Mucosa of stomach (tissue), 1 donor: ENCODE measurements around the gene AKAP8.

Experiments
- H3K27me3 ChIP-seq: one replicate; pipeline ENCODE4 v1.7.0; 2013; ENCODE audit warnings: mild to moderate bottlenecking, low read length; ENCODE audit not compliant: control insufficient read depth, insufficient read depth
- H3K36me3 ChIP-seq: one replicate; pipeline ENCODE4 v1.7.0; 2013; ENCODE audit warnings: low read length; ENCODE audit not compliant: control insufficient read depth, insufficient read depth
- H3K4me1 ChIP-seq: one replicate; pipeline ENCODE4 v1.7.0; 2013; ENCODE audit warnings: mild to moderate bottlenecking, low read length; ENCODE audit not compliant: control insufficient read depth, insufficient read depth
- H3K4me3 ChIP-seq: one replicate; pipeline ENCODE4 v1.7.0; 2013; ENCODE audit warnings: low read length
- H3K9ac ChIP-seq: one replicate; pipeline ENCODE4 v1.7.0; 2013; ENCODE audit warnings: mild to moderate bottlenecking, low read length, moderate library complexity
- H3K9me3 ChIP-seq: one replicate; pipeline ENCODE4 v1.7.0; 2013; ENCODE audit warnings: mild to moderate bottlenecking, low read length, moderate library complexity; ENCODE audit not compliant: control insufficient read depth
- donor health status: Pancreatic carcinoma.

The AKAP8 gene

DNA sequence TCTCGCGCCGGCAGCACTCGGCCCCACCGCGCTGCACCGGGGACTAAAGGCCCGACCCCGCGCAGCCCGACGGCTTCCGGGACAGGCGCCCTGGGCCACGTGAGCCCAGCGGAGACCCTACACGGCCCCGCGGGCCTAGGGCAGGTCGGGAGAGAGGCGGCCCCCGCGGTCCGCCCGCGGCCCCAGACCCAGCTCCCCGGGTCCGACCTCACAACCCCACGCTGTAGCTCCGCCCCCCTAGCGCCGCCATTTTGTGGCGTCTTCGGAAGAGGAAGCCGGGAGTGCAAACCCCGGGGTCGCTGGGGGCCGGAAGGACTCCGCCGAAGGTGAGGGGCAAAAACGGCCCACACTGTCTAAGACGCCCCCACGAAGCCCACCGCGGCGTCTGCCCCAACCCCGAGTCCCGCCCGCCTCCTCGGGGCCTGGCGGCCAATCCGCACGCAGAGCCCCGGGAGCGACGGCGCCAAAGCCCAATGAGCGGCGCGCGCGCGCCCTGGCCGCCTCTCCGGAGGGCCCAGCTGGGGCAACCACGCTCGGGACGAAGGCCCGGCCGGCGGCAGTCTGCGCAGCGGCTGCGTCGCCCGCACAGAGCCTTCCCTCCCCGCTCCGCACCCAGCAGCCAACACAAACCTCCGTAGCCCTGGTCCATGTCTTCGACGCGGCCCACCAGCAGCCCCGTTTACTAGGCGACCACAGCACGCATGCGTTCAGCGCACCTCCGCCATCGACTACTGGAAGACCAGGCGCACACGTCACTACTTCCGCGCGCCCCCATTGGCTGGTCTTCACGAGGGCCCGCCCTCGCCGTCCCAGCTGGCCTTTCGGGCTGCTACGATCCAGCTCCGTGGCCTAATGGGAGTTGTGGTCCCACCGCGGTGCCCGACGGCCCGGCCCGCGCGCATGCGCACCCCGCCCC, at the start of gene AKAP8:
Gene AKAP8 (minus strand): TSS at position 705 of the 916 bp plus-strand sequence. CDS start 56 bp downstream, at position 649.
- Histone ChIP-seq H3K9ac (peak within 1 kb of the TSS; percentile 92), H3K4me1 (peaks cover 26% of the 10 kb centered on the region), H3K36me3 (no peaks in the 10 kb centered on the region), H3K27me3 (no peaks in the 10 kb centered on the region), H3K9me3 (no peaks in the 10 kb centered on the region), H3K4me3 (peak within 1 kb of the TSS; percentile 98)

DNA sequence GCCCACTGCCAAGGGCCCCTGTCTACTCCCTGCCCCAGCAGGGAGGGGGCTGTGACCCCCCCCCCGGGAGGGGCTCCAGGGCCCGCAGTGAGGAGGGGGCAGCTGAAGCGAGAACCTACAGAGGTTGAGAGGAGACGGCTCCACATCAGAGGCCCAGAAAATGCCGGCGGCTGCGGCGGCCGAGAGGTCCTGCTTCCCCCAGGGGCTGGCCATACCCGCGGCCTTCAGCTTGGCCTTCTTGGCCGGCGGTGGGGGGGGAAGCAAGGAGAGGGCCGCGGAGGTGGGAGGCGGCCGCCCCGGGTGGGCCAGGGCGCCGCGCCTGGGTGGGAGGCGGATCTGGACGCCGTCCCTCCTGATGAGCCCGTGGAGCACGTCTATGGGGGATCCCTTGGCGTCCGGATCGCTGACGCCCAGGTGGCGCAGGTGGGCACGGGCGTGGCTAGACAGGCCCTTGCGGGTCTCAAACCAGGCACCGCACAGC, 48.4 kb upstream of the AKAP8 start:
- no peak overlapping the region for H3K9ac ChIP-seq
- no peak overlapping the region for H3K4me3 ChIP-seq
- peaks cover 18% of the 10 kb centered on the region for H3K4me1 ChIP-seq
- H3K9me3 ChIP-seq: no peaks in the 10 kb centered on the region
- H3K36me3 ChIP-seq: peaks cover 6% of the 10 kb centered on the region
- H3K27me3 ChIP-seq: no peaks in the 10 kb centered on the region

DNA sequence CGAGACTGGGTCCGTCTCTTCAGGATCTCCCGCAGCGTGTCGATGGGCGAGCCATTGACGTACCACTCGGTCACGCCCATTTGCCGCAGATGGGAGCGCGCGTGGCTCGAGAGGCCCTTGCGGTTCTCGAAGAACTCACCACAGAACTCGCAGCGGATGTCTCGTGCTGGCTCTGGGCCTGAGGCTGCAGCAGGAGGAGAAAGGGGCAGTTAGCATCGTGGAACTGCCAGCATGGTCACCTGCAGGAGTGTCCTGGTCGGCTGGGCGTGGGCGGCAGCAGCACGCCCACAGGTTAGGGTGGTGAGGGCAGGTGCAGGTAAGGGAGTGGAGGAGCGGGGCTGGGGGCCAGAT, 47.7 kb upstream of the AKAP8 start:
- H3K36me3 ChIP-seq: peaks cover 6% of the 10 kb centered on the region
- H3K27me3 ChIP-seq: no peaks in the 10 kb centered on the region
- H3K9ac ChIP-seq: no peak overlapping the region
- no peak overlapping the region for H3K4me3 ChIP-seq
- H3K9me3 ChIP-seq: no peaks in the 10 kb centered on the region
- H3K4me1 ChIP-seq: peaks cover 15% of the 10 kb centered on the region

DNA sequence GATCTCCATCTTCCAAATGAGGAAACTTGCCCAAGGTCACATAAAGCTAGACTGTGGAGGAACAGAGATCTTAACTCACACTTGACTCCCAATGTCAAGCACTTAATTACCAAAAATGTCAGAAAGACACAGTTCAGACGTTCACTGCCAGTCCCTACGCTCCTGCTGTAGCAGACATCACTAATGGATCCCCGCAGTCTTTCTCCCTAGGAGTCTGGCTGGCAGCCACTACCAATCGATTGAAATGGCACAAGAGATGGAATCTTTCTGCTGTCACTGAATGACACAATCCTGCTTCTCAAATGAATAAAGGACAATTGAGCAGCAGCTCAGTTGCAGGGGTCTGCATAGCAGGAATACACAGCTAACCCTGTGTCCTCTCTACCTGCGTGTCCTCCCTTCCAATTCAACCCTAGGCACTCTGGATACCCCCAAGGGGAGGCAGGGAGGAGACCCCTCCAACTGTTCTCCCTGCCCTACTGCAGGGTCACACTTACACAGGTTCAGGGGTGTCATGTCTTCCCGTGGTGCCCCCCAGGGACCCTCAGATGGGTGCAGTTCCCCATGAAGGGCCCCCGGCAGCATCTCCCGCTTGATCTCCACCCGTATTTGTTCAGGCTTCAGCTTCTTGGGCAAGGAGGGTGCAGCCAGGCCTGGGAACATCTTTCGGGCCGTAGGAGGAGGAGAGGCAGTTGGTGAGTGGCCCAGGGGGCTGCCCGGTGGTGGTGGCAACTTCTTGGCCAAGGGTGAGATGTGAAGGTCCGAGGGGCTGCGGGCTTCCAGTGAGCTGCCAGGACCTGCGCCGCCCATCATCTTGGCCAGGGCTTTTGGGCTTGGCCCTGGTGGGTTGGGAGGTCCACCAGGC, 47.1 kb upstream of the AKAP8 start:
- Histone ChIP-seq H3K36me3 (peaks cover 6% of the 10 kb centered on the region), H3K9ac (no peak overlapping the region), H3K27me3 (no peaks in the 10 kb centered on the region), H3K9me3 (no peaks in the 10 kb centered on the region), H3K4me1 (peaks cover 14% of the 10 kb centered on the region), H3K4me3 (no peak overlapping the region)

DNA sequence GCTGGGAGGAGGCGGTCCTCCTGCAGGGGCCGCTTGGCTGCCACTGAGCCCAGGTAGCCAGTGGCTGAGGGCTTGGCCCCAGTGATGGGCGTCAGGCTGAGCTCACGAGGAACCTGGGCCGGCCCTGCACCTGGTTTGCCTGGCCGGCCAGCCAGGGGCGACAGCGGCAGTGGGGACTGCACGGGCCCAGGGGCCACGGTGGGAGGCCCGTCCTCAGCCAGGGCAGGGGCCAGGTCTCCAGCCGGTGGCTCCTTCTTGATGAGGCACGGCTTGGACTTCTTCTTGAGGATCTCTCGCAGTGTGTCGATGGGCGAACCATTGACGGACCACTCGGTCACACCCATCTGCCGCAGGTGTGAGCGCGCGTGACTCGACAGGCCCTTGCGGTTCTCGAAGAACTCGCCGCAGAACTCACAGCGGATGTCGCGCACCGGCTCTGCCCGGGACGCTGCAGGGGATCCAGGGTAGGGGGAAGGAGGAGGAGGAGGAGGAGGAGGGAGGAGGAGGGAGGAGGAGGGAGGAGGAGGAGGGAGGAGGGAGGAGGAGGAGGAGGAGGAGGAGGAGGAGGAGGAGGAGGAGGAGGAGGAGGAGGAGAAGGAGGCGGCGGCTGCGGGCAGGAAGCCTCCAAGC, 45.8 kb upstream of the AKAP8 start:
- Histone ChIP-seq H3K9me3 (no peaks in the 10 kb centered on the region), H3K36me3 (peaks cover 6% of the 10 kb centered on the region), H3K27me3 (no peaks in the 10 kb centered on the region), H3K9ac (no peak overlapping the region), H3K4me3 (no peak overlapping the region), H3K4me1 (peaks cover 1% of the 10 kb centered on the region)

DNA sequence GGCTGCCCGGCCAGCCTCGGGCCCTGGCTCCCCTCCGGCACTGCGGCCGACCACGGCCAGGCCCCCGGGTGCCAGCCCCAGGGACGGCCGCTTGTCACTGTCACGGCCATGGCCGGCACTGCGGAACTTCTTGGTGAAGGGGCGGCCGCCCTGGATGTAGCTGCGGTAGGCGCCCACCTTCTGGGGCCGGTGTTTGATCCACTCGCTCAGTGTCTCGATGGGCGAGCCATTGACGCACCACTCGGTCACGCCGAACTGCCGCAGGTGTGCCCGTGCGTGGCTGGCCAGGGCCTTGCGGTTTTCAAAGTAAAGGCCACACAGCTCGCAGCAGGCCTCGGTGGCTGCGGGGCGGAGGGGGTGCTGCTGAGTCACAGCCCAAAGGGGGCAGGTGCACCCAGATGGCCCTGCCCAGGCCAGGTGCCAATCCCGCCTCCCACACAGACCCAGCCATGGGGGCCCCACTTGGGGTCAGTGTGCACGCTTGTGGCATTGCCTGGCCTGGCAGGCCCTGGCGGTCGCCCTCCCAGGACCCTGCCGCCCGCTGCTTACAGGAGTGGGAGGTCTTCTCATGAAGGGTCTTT, 45.2 kb upstream of the AKAP8 start:
- Histone ChIP-seq H3K36me3 (peaks cover 6% of the 10 kb centered on the region), H3K4me1 (no peaks in the 10 kb centered on the region), H3K9me3 (no peaks in the 10 kb centered on the region), H3K4me3 (no peak overlapping the region), H3K9ac (no peak overlapping the region), H3K27me3 (no peaks in the 10 kb centered on the region)

DNA sequence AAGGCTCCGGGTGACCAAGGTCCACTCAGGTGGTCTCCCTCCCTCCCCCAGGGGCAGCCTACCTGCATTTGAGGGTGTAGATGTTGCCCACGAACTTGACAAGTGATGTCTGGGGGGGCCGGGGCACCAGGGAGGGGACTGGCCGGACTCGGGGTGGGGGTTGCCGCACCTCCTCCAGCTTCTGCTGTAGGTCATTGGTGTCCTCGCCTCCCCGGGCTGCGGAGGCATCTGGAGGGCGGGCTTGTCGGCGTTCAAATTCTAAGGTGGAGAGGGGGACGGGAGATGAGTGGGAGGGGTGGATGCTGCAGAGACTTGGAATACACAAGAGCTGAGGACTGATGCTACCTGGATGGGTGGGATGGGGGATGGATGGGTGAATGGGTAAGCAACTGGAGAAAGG, 44.5 kb upstream of the AKAP8 start:
- H3K36me3 ChIP-seq: peaks cover 6% of the 10 kb centered on the region

DNA sequence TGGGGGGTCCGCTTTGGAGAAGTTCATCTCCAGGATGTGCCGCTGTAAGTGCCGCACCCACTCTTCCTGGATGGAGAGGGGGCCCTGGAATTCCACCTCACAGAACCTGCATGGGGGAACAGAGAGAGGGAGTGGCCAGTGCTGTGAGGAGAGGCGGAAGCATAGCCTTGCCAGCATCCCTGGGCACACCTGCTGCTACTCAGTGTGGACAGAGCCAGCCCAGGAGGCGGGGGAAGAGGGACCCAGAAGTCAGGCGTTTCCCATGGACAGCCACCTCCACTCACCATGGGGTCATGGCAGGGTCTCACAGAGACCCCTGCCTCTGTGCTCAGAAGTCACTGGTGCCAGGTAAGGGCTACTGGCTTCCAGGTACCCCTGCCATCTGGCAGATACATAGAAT, 43.5 kb upstream of the AKAP8 start:
- Histone ChIP-seq H3K27me3 (no peaks in the 10 kb centered on the region), H3K9ac (no peak overlapping the region), H3K36me3 (peaks cover 6% of the 10 kb centered on the region), H3K4me1 (peaks cover 6% of the 10 kb centered on the region), H3K4me3 (no peak overlapping the region), H3K9me3 (no peaks in the 10 kb centered on the region)

More for the DNA sequence above, 44.5 kb upstream of the AKAP8 start:
- Histone ChIP-seq H3K9ac (no peak overlapping the region), H3K4me3 (no peak overlapping the region), H3K27me3 (no peaks in the 10 kb centered on the region), H3K4me1 (peaks cover 6% of the 10 kb centered on the region), H3K9me3 (no peaks in the 10 kb centered on the region)

DNA sequence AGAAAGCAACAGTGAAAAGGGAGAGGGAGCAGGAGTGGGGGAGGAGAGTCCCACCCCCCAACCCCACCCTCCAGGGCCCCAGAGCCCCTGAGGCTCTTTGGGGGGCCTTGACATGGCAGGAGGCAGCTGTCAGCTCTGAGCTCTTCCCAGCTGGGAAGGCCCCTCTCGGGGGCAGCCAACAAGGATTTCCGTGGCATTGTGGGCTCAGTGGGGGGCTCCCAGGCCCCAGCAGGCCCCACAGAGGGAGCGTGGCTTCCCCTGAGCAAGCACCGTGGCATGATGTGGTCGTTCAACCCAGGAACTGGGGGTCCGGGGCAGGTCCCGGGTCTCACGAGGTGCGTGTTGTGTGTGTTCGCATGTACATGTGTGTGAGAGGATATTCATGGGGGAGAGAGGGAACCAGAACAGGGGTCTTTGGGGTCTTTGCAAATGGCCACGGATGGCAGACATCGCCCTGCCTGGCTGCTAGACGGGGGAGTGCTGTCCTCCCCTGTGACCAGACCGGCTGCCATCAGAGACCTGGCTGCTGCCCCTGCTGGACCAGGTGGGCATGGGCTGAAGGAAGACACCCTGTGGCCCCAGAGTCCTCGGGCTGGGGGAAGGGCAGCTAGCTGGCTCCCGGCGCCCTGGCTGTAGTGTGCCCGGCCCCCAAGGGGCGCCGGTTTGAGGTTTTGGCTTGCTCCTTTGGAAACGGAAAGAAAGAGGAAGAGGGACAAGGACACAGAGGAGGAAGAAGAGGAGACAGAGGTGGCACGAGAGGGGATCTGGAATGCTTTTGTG, 42.9 kb upstream of the AKAP8 start:
- Histone ChIP-seq H3K27me3 (no peaks in the 10 kb centered on the region), H3K9ac (no peak overlapping the region), H3K4me3 (no peak overlapping the region), H3K9me3 (no peaks in the 10 kb centered on the region), H3K36me3 (peaks cover 6% of the 10 kb centered on the region), H3K4me1 (peaks cover 11% of the 10 kb centered on the region)

DNA sequence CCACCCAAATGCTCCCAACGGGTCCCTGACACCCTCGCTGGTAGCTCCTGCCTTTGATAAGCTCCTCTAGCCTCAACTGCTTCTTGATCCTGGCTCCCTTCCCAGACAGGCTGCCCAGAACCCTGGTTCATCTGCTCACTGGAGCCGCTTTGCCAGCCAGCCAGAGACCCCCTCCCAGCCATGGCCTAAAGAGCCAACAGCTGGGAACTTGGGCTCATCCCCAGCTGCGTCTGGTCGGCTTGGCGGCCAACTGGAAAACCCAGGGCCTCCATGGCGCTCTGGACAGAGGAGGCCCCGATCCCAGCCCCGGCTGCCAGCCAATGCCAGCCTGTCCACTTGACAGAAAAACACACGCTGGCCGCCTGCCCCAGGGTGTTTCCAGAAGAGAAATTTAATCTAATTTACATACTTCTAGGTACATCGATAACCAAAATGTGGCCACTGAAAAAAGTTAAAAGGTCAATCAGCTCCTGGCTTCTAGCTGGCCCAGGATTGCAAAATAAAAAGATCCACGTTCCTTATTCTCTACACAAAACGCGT, 42.2 kb upstream of the AKAP8 start:
- peaks cover 6% of the 10 kb centered on the region for H3K36me3 ChIP-seq
- no peaks in the 10 kb centered on the region for H3K9me3 ChIP-seq
- no peak overlapping the region for H3K9ac ChIP-seq
- no peak overlapping the region for H3K4me3 ChIP-seq
- peaks cover 18% of the 10 kb centered on the region for H3K4me1 ChIP-seq
- H3K27me3 ChIP-seq: no peaks in the 10 kb centered on the region
